Endothelial cell of umbilical vein (primary cell): ENCODE measurements around the gene INO80B. TPM values are rescaled to one million over a fixed set of nuclear protein-coding genes. Genes with fewer than 3 reads are reported as not detected.

Experiments
- BruUV-seq: library from RNA; stranded (reverse); fragments of 400-500 nt; replicated peaks from 2 replicates; lab custom pipeline; 2021; lab: Mats Ljungman, UMichigan
- CTCF ChIA-PET: fragments of 300-600, 350-600 bp; sonication (Branson Sonifier 250); formaldehyde crosslinking; loops from one replicate; lab custom pipeline; 2021; ENCODE audit warnings: antibody characterized with exemption, inconsistent platforms; lab: Charles Lee
- POLR2A ChIA-PET: fragments of 300-600, 350-600 bp; sonication (Branson Sonifier 250); formaldehyde crosslinking; loops from one replicate; lab custom pipeline; 2021; ENCODE audit warnings: antibody characterized with exemption, inconsistent platforms; lab: Charles Lee
- DNase-seq: peaks from one replicate; pipeline ENCODE4 v3.0.0-alpha.2; 2011; ENCODE audit warnings: low read depth, low spot score
- FAIRE-seq: peaks from 2 replicates; lab custom pipeline; 2011; peaks lifted over from hg19 to GRCh38; lab: Jason Lieb, UNC
- H2AFZ ChIP-seq: 2 replicates; pipeline ENCODE4 v1.6.0; 2012; ENCODE audit warnings: low read depth, low read length, control low read depth, inconsistent platforms
- H3K27ac ChIP-seq: 2 replicates; pipeline ENCODE4 v1.5.1; 2011; ENCODE audit warnings: low read depth, mild to moderate bottlenecking, control low read depth, low read length, moderate library complexity; ENCODE audit not compliant: insufficient read depth
- H3K27me3 ChIP-seq, 2 experiments: 2 replicates each; pipeline versions ENCODE4 v1.6.0 to v1.6.1; 2011; ENCODE audit warnings: low read length in 2 of 2, mixed read lengths in 1 of 2; ENCODE audit not compliant: control insufficient read depth in 2 of 2, insufficient read depth in 2 of 2
- H3K36me3 ChIP-seq, 2 experiments: 2 replicates in 1 of 2; 3 replicates in 1 of 2; pipeline ENCODE4 v1.5.1; 2011; ENCODE audit warnings: low read length in 2 of 2, mild to moderate bottlenecking in 1 of 2, moderate library complexity in 1 of 2; ENCODE audit not compliant: control insufficient read depth in 2 of 2, insufficient read depth in 2 of 2; ENCODE audit errors: extremely low read depth in 1 of 2
- H3K4me1 ChIP-seq: 3 replicates; pipeline ENCODE4 v1.5.1; 2011; ENCODE audit warnings: mild to moderate bottlenecking, low read length; ENCODE audit not compliant: control insufficient read depth, insufficient read depth; ENCODE audit errors: extremely low read depth
- H3K4me2 ChIP-seq: 2 replicates; pipeline ENCODE4 v1.6.1; 2011; ENCODE audit warnings: low read length, control low read depth, mixed read lengths; ENCODE audit not compliant: insufficient read depth
- H3K4me3 ChIP-seq, 3 experiments: fragments of 200-600 bp in 1 of 3; sonication (generic), shearing (Covaris generic) in 1 of 3; replicated peaks in 1 of 3; 2 replicates each; pipeline ENCODE4 v1.5.1; 2011 to 2016; ENCODE audit warnings: control low read depth in 3 of 3, low read length in 3 of 3, mild to moderate bottlenecking in 2 of 3, inconsistent platforms in 1 of 3, low read depth in 1 of 3, moderate library complexity in 1 of 3; ENCODE audit not compliant: insufficient read depth in 1 of 3
- H3K79me2 ChIP-seq: 2 replicates; pipeline ENCODE4 v1.6.0; 2012; ENCODE audit warnings: low read length, inconsistent platforms; ENCODE audit not compliant: control insufficient read depth, insufficient read depth
- H3K9ac ChIP-seq: replicated peaks from 2 replicates; pipeline ENCODE3; 2011; ENCODE audit warnings: low read length, control low read depth; ENCODE audit not compliant: insufficient read depth; ENCODE audit errors: extremely low read depth
- H3K9me1 ChIP-seq: replicated peaks from 3 replicates; pipeline ENCODE4 v1.6.0; 2011; ENCODE audit warnings: mild to moderate bottlenecking, low read length; ENCODE audit not compliant: control insufficient read depth, insufficient read depth; ENCODE audit errors: extremely low read depth
- H3K9me3 ChIP-seq: replicated peaks from 2 replicates; pipeline ENCODE4 v1.5.1; 2012; ENCODE audit warnings: low read length, inconsistent platforms; ENCODE audit not compliant: control insufficient read depth, insufficient read depth
- H4K20me1 ChIP-seq: replicated peaks from 2 replicates; pipeline ENCODE3; 2011; ENCODE audit warnings: mild to moderate bottlenecking, low read length; ENCODE audit not compliant: control insufficient read depth, insufficient read depth; ENCODE audit errors: extremely low read depth
- CTCF ChIP-seq, 2 donors: IDR thresholded peaks; 1 replicate in 1 of 2; 2 replicates in 1 of 2; pipeline ENCODE4 v1.5.1; 2011; ENCODE audit warnings: low read length in 2 of 2, mild to moderate bottlenecking in 2 of 2, moderate library complexity in 2 of 2, control low read depth in 1 of 2, inconsistent platforms in 1 of 2, low read depth in 1 of 2; ENCODE audit not compliant: insufficient read depth in 1 of 2; ENCODE audit errors: extremely low read depth in 1 of 2
- EZH2 ChIP-seq: IDR thresholded peaks from 2 replicates; pipeline ENCODE4 v1.6.1; 2012; ENCODE audit warnings: borderline replicate concordance, low read depth, mild to moderate bottlenecking, moderate library complexity, low read length, inconsistent platforms; ENCODE audit not compliant: severe bottlenecking
- FOS ChIP-seq: IDR thresholded peaks from 2 replicates; pipeline ENCODE4 v1.6.1; 2011; ENCODE audit warnings: mild to moderate bottlenecking, low read length, moderate library complexity, borderline replicate concordance; ENCODE audit not compliant: insufficient read depth
- GATA2 ChIP-seq: IDR thresholded peaks from 2 replicates; pipeline ENCODE4 v1.7.0; 2011; ENCODE audit warnings: low read depth, mild to moderate bottlenecking, moderate library complexity, mixed read lengths, low read length; ENCODE audit not compliant: insufficient read length, insufficient read depth
- JUN ChIP-seq: IDR thresholded peaks from 2 replicates; pipeline ENCODE4 v1.6.1; 2011; ENCODE audit warnings: borderline replicate concordance, low read depth; ENCODE audit not compliant: insufficient read length, insufficient read depth
- MAX ChIP-seq: IDR thresholded peaks from 2 replicates; pipeline ENCODE4 v1.6.1; 2011; ENCODE audit not compliant: insufficient read depth, insufficient read length
- MYC ChIP-seq: IDR thresholded peaks from one replicate; pipeline ENCODE4 v1.6.1; 2011; ENCODE audit warnings: mild to moderate bottlenecking, low read depth, low read length
- POLR2A ChIP-seq: IDR thresholded peaks from 2 replicates; pipeline ENCODE4 v1.6.1; 2012; ENCODE audit warnings: low read depth, mild to moderate bottlenecking, control low read depth, low read length
- POLR2AphosphoS5 ChIP-seq: IDR thresholded peaks from 2 replicates; pipeline ENCODE4 v1.6.1; 2012; ENCODE audit warnings: low read depth, mild to moderate bottlenecking, control low read depth, low read length, moderate library complexity; ENCODE audit not compliant: insufficient read depth
- dilution Hi-C: fragments of 300-500 bp; cut with MboI; formaldehyde crosslinking; loops from one replicate; pipeline ENCODE4 v1.15.0; 2019; ENCODE audit warnings: low sequenced_read_pairs; ENCODE audit not compliant: extremely low pct_ligation_motif_present
- intact Hi-C: fragments of 100-400 bp; cut with micrococcal nuclease; formaldehyde crosslinking; loops from one replicate; pipeline ENCODE4 v1.10.0; 2022
- polyA plus RNA-seq, 4 experiments: library from polyadenylated mRNA; depleted of rRNA in 3 of 4; stranded (reverse) in 3 of 4; unstranded in 1 of 4; fragments of >200 nt; gene quantifications; 2 replicates each; pipeline versions ENCODE4 v1.2.1 to v1.2.3, GENCODE V29; 2011 to 2012; ENCODE audit warnings: missing spikeins in 1 of 4
- total RNA-seq: library from RNA; stranded (reverse); gene quantifications from 2 replicates; pipeline ENCODE4 v1.2.3, GENCODE V29; 2021

Gene INO80B
- total and polyA plus RNA-seq, 2 donors (not counting 3 experiments of a cell fraction or from before 2014, with no cell fraction given) = 15.1 to 24.2 TPM

- H3K27me3 ChIP-seq = no peaks in the 10 kb centered on the region
- POLR2A ChIA-PET = interaction anchor here (0.5 kb wide), 1 partner anchor 9 kb away, joined by 3 read pairs; no protein-coding TSS in a partner anchor
- H3K9me3 ChIP-seq = no peaks in the 10 kb centered on the region
- peaks cover 17% of the 10 kb centered on the region for H3K79me2 ChIP-seq
- H3K36me3 ChIP-seq = peaks cover 0 to 12% of the 10 kb centered on the region in 2 experiments
- H2AFZ ChIP-seq = no peak overlapping the region
- H3K27ac ChIP-seq = no peak overlapping the region
- BruUV-seq = TSS peak; percentile 10
- dilution Hi-C loops (no loop called here), intact Hi-C loops (no loop called here)
- DNase-seq (no peak), FAIRE-seq (no peak)
- no peaks in the 10 kb centered on the region for H4K20me1 ChIP-seq
- TF ChIP-seq GATA2 (no peak), MAX (no peak), EZH2 (no peak), POLR2A (no peak), MYC (no peak), FOS (no peak), POLR2AphosphoS5 (no peak), CTCF (IDR thresholded peaks at IDR 0.05; ENCODE audit: extremely low read depth in 1 of 2, insufficient read depth in 1 of 2, low read depth in 1 of 2, low read length in 2 of 2) (no peak), JUN (no peak)
- CTCF ChIA-PET = interaction anchor here (0.6 to 1.5 kb wide), 5 partner anchors 13 to 126 kb away, joined by 4 to 8 read pairs (median 4); no protein-coding TSS in a partner anchor
- H3K9ac ChIP-seq = no peak overlapping the region
- H3K4me1 ChIP-seq = peaks cover 20% of the 10 kb centered on the region
- H3K4me3 ChIP-seq = no peak overlapping the region
- H3K4me2 ChIP-seq = no peak overlapping the region
- H3K9me1 ChIP-seq = no peaks in the 10 kb centered on the region
Observed at GRCh38 chr2:74461187-74462053, 6.5 kb downstream of the INO80B start.
